ENCODE results near the gene BAZ2B.

BAZ2B gene

GRCh38 chr2:159457589-159457988 lies 158.8 kb downstream of the BAZ2B start:
- TF ChIP-seq CTCF (IDR thresholded peaks at IDR 0.05; ENCODE audit: extremely low read depth, insufficient read depth, missing control alignments) = no peak
- in situ Hi-C loops (cut with MboI; ENCODE audit: low pct_unique_long_range_greater_than_20kb, low sequenced_read_pairs, unreplicated experiment) = no loop called here
- DNase-seq (ENCODE audit: low spot score) = no peak

- DNase-seq (ENCODE audit: low spot score) = peak; percentile 7
- TF ChIP-seq CTCF (IDR thresholded peaks at IDR 0.05; ENCODE audit: extremely low read depth, insufficient read depth, missing control alignments) = no peak
- in situ Hi-C loops (cut with MboI; ENCODE audit: low pct_unique_long_range_greater_than_20kb, low sequenced_read_pairs, unreplicated experiment) = no loop called here
These were observed 159.6 kb downstream of the BAZ2B start for GRCh38 chr2:159456500-159457426.

- in situ Hi-C loops (cut with MboI; ENCODE audit: low pct_unique_long_range_greater_than_20kb, low sequenced_read_pairs, unreplicated experiment) = no loop called here
- peak; percentile 6 for DNase-seq (ENCODE audit: low spot score)
- TF ChIP-seq CTCF (IDR thresholded peaks at IDR 0.05; ENCODE audit: extremely low read depth, insufficient read depth, missing control alignments) = no peak
These were observed 160.9 kb downstream of the BAZ2B start for GRCh38 chr2:159455330-159455918.

- no peak for TF ChIP-seq CTCF (IDR thresholded peaks at IDR 0.05; ENCODE audit: extremely low read depth, insufficient read depth, missing control alignments)
- DNase-seq (ENCODE audit: low spot score) = no peak
- in situ Hi-C loops (cut with MboI; ENCODE audit: low pct_unique_long_range_greater_than_20kb, low sequenced_read_pairs, unreplicated experiment) = no loop called here
These were observed 162.2 kb downstream of the BAZ2B start for GRCh38 chr2:159454185-159454584.

GRCh38 chr2:159450180-159450579 lies 166.2 kb downstream of the BAZ2B start:
- no peak for TF ChIP-seq CTCF (IDR thresholded peaks at IDR 0.05; ENCODE audit: extremely low read depth, insufficient read depth, missing control alignments)

GRCh38 chr2:159449504-159450124 lies 166.7 kb downstream of the BAZ2B start:
- in situ Hi-C loops (cut with MboI; ENCODE audit: low pct_unique_long_range_greater_than_20kb, low sequenced_read_pairs, unreplicated experiment) = no loop called here
- no peak for TF ChIP-seq CTCF (IDR thresholded peaks at IDR 0.05; ENCODE audit: extremely low read depth, insufficient read depth, missing control alignments)
- no peak for DNase-seq (ENCODE audit: low spot score)

More at GRCh38 chr2:159450180-159450579, 166.2 kb downstream of the BAZ2B start:
- no peak for DNase-seq (ENCODE audit: low spot score)
- in situ Hi-C loops (cut with MboI; ENCODE audit: low pct_unique_long_range_greater_than_20kb, low sequenced_read_pairs, unreplicated experiment) = no loop called here
